Neural cell (in vitro differentiated cells): ENCODE results near the gene DDOST. TPM values are rescaled to one million over a fixed set of nuclear protein-coding genes. Genes with fewer than 3 reads are reported as not detected.

ENCODE experiments used
- H2AFZ ChIP-seq: fragments of 200-600, 300-800 bp; sonication (generic), shearing (Covaris generic); 2 replicates; pipeline ENCODE4 v1.6.0; 2014; ENCODE audit warnings: low read depth, mild to moderate bottlenecking, antibody characterized with exemption, low read length, moderate library complexity
- H3F3A ChIP-seq: fragments of 200-600 bp; shearing (Covaris generic); 2 replicates; pipeline ENCODE4 v1.6.1; 2016; ENCODE audit warnings: mild to moderate bottlenecking, moderate library complexity, mixed read lengths, antibody characterized with exemption, low read length; ENCODE audit not compliant: insufficient read depth, poor library complexity, severe bottlenecking
- H3K27ac ChIP-seq: fragments of 200-600, 300-800 bp; sonication (generic), shearing (Covaris generic); 2 replicates; pipeline ENCODE4 v1.5.1; 2014; ENCODE audit warnings: mild to moderate bottlenecking, low read length, moderate library complexity
- H3K27me3 ChIP-seq: fragments of 300-800, 200-600 bp; sonication (generic), shearing (Covaris generic); 2 replicates; pipeline ENCODE4 v1.6.0; 2014; ENCODE audit warnings: mild to moderate bottlenecking, low read depth, low read length, moderate library complexity; ENCODE audit not compliant: insufficient read depth
- H3K36me3 ChIP-seq: fragments of 300-800, 200-600 bp; sonication (generic), shearing (Covaris generic); 2 replicates; pipeline ENCODE4 v1.5.1; 2014; ENCODE audit warnings: mild to moderate bottlenecking, antibody characterized with exemption, low read length, moderate library complexity; ENCODE audit not compliant: insufficient read depth
- H3K4me2 ChIP-seq: fragments of 300-800, 200-600 bp; sonication (generic), shearing (Covaris generic); 2 replicates; pipeline ENCODE4 v1.6.0; 2014; ENCODE audit warnings: mild to moderate bottlenecking, low read length
- H3K4me3 ChIP-seq: fragments of 300-800, 200-600 bp; sonication (generic), shearing (Covaris generic); 2 replicates; pipeline ENCODE4 v1.5.1; 2014; ENCODE audit warnings: mild to moderate bottlenecking, low read length, moderate library complexity
- H3K79me2 ChIP-seq: fragments of 200-600 bp; shearing (Covaris generic); replicated peaks from 2 replicates; pipeline ENCODE4 v1.6.0; 2014; ENCODE audit warnings: mild to moderate bottlenecking, low read length, moderate library complexity; ENCODE audit not compliant: insufficient read depth
- H3K9ac ChIP-seq: fragments of 300-800, 200-600 bp; sonication (generic), shearing (Covaris generic); 2 replicates; pipeline ENCODE4 v1.6.1; 2016; ENCODE audit warnings: mild to moderate bottlenecking, low read length, mixed read lengths
- H3K9me2 ChIP-seq: fragments of 200-600 bp; shearing (Covaris generic); 2 replicates; pipeline ENCODE4 v1.6.1; 2016; ENCODE audit warnings: mild to moderate bottlenecking, low read length, mixed read lengths; ENCODE audit not compliant: insufficient read depth
- H3K9me3 ChIP-seq: fragments of 200-600, 300-800 bp; sonication (generic), shearing (Covaris generic); 2 replicates; pipeline ENCODE4 v1.6.1; 2016; ENCODE audit warnings: mild to moderate bottlenecking, mixed run types, low read length, moderate library complexity, mixed read lengths
- H4K20me1 ChIP-seq: fragments of 200-600 bp; shearing (Covaris generic); 2 replicates; pipeline ENCODE4 v1.6.1; 2016; ENCODE audit warnings: mild to moderate bottlenecking, mixed run types; ENCODE audit not compliant: insufficient read depth
- CTCF ChIP-seq: fragments of 450-650 bp; IDR thresholded peaks from 2 replicates; pipeline ENCODE4 v1.5.1; 2014; ENCODE audit warnings: antibody characterized with exemption, mild to moderate bottlenecking, moderate library complexity; ENCODE audit not compliant: poor library complexity, severe bottlenecking
- EP300 ChIP-seq: fragments of 450-650 bp; conservative IDR thresholded peaks from 2 replicates; pipeline ENCODE4 v1.6.1; 2014; ENCODE audit warnings: antibody characterized with exemption, mild to moderate bottlenecking, moderate library complexity; ENCODE audit not compliant: poor library complexity, severe bottlenecking
- EZH2 ChIP-seq: fragments of 200-600, 300-800 bp; shearing (Covaris generic), sonication (generic); IDR thresholded peaks from 2 replicates; pipeline ENCODE4 v1.6.1; 2014; ENCODE audit warnings: antibody characterized with exemption, low read length, borderline replicate concordance, mild to moderate bottlenecking; ENCODE audit not compliant: insufficient read depth, poor library complexity, severe bottlenecking
- MXI1 ChIP-seq: fragments of 450-650 bp; conservative IDR thresholded peaks from 2 replicates; pipeline ENCODE4 v1.6.1; 2014; ENCODE audit warnings: antibody characterized with exemption, mild to moderate bottlenecking; ENCODE audit not compliant: poor library complexity, severe bottlenecking
- POLR2AphosphoS5 ChIP-seq: IDR thresholded peaks from 2 replicates; pipeline ENCODE4 v1.6.1; 2012
- RAD21 ChIP-seq: fragments of 450-650 bp; conservative IDR thresholded peaks from 2 replicates; pipeline ENCODE4 v1.6.1; 2014; ENCODE audit warnings: antibody characterized with exemption, mild to moderate bottlenecking, moderate library complexity
- REST ChIP-seq: IDR thresholded peaks from 2 replicates; pipeline ENCODE4 v1.6.1; 2012; ENCODE audit warnings: borderline replicate concordance
- SMC3 ChIP-seq: fragments of 450-650 bp; conservative IDR thresholded peaks from 2 replicates; pipeline ENCODE4 v1.6.1; 2014; ENCODE audit warnings: antibody characterized with exemption, mild to moderate bottlenecking, moderate library complexity; ENCODE audit not compliant: poor library complexity
- TAF1 ChIP-seq: IDR thresholded peaks from 2 replicates; pipeline ENCODE4 v1.6.1; 2012; ENCODE audit warnings: low read depth
- polyA plus RNA-seq: library from polyadenylated mRNA; depleted of rRNA; stranded (reverse); fragments of >200 nt; gene quantifications from 2 replicates; pipeline ENCODE4 v1.2.3, GENCODE V29; 2014

DDOST gene
- polyA plus RNA-seq, 1 donor from 2014 or later, result 177 TPM

- Histone ChIP-seq H3K4me3 (no peak overlapping the region), H3K9me2 (no peaks in the 10 kb centered on the region), H3F3A (no peaks in the 10 kb centered on the region), H3K9ac (no peak overlapping the region), H3K9me3 (no peaks in the 10 kb centered on the region), H3K36me3 (no peaks in the 10 kb centered on the region), H2AFZ (no peak overlapping the region), H3K79me2 (no peaks in the 10 kb centered on the region), H4K20me1 (no peaks in the 10 kb centered on the region), H3K27ac (no peak overlapping the region), H3K4me2 (no peak overlapping the region), H3K27me3 (no peaks in the 10 kb centered on the region)
- TF ChIP-seq SMC3 (no peak), TAF1 (no peak), EP300 (no peak), EZH2 (no peak), CTCF (no peak), MXI1 (no peak), RAD21 (no peak), REST (no peak), POLR2AphosphoS5 (no peak)
Measured at GRCh38 chr1:20695515-20695914, 34.3 kb upstream of the DDOST start.

- Histone ChIP-seq H4K20me1 (no peaks in the 10 kb centered on the region), H3F3A (no peaks in the 10 kb centered on the region), H3K36me3 (no peaks in the 10 kb centered on the region), H2AFZ (no peak overlapping the region), H3K9me2 (no peaks in the 10 kb centered on the region), H3K9ac (no peak overlapping the region), H3K27me3 (no peaks in the 10 kb centered on the region), H3K4me2 (no peak overlapping the region), H3K9me3 (no peaks in the 10 kb centered on the region), H3K4me3 (no peak overlapping the region), H3K27ac (no peak overlapping the region), H3K79me2 (no peaks in the 10 kb centered on the region)
- no peak for TF ChIP-seq RAD21
- no peak for TF ChIP-seq EP300
- no peak for TF ChIP-seq SMC3
- TF ChIP-seq TAF1, result no peak
- TF ChIP-seq EZH2, result no peak
- no peak for TF ChIP-seq REST
- no peak for TF ChIP-seq POLR2AphosphoS5
- no peak for TF ChIP-seq MXI1
- no peak for TF ChIP-seq CTCF
Measured at GRCh38 chr1:20693623-20694022, 32.5 kb upstream of the DDOST start.
